Stimulated activated CD8-positive, alpha-beta memory T cell treated with anti-CD3 and anti-CD28 coated beads, Interleukin-15, amount 100 ng/mL, for 1 hour (primary cell): ENCODE measurements around the gene FAM210A.

Experiments used
- DNase-seq: peaks from one replicate; pipeline ENCODE4 v3.0.0-alpha.2; 2020; ENCODE audit warnings: low read depth

FAM210A gene

DNA sequence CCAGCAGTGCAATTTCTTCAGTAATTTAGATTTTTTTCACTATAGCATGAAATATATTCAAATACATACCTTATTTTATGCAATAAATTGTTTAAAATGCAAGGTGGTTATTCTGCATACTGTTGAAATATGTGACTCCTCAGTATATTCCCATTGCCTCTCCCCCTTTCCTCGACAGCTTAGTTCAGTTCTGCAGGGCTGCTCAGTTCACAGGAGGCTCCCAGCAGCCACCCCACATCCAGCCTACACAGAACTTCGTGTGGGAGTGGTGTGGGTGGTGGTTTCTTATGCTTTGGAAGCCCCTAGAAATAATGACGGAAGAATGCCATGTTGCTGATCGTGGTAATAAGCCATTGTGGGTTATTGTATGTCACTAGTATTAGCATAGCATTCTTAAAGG is 79.7 kb downstream of the FAM210A start:
- DNase-seq: no peak

DNA sequence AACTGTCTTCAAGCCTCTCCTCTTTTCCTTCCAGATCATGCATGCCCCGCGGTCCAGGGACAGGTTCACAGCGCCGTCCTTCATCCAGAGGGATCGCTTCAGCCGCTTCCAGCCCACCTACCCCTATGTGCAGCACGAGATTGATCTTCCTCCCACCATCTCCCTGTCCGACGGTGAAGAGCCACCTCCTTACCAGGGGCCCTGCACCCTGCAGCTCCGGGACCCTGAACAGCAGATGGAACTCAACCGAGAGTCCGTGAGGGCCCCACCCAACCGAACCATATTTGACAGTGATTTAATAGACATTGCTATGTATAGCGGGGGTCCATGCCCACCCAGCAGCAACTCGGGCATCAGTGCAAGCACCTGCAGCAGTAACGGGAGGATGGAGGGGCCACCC is 81.3 kb downstream of the FAM210A start:
- DNase-seq: no peak

DNA sequence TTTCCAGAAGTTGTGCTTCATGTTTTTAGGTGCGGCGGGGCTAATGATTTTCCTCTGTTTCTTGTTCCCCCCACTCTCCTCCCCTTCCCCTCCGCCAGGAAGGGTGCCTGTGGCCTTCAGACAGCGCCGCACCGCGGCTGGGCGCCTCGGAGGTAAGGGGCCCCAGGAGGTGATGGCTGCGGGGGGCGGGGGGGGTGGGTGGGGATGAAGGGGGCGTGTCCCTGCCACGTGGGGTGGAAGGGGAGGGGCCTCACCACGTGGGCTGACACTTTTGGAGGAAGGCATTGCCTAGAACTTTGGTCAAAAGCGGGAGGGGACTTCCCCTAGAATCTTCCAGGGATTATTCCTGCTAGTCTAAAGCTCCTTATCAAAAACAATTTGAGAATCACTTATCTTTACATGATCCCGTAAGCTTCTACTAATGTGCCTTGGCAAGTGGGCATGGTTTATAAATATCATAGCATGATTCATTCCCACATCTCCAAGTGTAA is 83.1 kb downstream of the FAM210A start:
- DNase-seq: no peak

DNA sequence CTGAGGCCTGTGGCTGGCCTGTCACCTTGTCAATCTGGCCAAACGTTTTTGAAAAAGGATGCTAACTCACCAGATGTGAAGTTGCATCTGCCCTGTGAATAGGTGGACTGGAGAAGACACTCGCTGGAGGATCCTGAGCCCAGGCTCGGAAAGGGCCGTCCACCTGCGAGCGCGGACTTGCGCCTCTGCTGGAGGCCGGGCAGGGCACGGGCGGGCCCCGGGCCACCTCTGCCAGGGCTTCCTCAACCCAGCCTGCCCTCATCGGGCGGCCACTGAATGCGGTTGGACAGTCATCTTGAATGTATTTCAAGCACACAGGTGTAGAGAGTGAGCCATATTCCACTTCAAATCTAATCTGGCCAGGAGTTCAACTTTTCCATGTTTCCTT is 83.9 kb downstream of the FAM210A start:
- no peak for DNase-seq

DNA sequence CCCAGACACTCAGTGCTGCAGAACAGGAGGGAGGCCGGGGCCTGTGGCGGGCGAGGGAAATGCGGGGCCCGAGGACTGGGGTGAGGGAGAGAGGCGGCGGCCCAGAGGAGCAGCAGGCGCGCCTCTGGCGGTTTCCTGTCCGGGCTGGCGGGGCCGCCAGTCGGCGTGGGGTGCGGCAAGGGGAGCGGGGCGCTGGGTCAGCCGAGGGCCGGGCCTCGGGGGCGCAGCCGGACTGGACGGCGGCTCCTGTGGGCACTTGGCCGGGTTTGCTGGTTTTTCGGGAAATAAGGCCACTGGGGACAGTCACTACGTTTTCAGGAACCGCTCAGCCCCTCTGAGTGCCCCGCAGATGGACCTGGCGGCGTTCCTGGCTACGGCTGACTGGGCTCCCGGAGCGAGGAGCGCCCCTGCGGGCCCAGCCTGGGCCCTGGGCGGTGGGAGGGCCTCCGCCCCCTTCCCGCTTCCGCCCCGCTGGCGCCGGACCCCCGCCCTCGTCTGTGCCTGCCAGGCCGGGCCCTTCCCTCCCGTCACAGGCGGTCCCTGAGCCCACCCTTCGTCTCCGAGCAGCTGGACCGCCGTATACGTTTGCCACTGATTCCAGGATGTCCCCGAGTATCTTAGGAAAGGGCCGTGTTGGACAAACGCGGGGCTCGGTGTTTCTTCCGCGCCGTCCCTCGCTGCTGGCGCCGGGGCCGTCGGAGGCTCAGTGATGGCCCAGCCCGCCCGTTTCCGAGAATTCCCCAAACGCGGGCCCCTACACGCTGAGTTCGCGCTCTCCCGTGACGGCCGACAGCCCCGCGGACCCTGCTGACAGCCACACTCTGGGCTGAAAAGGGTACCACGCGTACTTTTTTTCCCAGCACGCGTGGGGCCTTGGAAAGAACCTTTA is 84.6 kb downstream of the FAM210A start:
- DNase-seq: no peak

DNA sequence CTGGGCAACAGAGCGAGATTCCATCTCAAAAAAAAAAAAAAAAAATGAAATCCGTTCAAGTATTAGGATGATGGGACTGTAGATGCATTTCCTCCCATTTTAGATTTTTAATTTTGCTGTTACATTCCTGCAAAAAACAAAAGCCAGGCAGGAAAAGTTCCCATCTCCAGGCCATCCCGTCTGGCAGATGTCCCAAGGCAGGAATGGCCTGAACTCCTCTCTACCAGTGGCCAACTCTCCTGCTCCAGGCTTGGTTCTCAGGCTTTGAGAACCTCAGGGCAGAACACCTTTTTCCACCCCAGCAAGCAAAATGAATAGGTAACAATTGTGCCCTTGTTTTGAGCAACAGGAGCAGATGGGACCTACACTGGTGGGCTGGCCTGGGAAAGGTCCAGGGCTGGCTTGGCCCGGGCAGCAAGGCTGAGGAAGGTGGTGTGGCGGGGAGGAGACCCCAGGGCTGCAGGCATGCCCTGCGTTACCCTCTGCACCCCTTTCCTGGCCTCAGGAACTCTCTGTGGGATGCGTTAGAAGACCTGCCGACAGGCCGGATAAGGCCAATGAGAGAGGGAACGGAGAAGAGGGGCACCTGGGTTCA is 86.0 kb downstream of the FAM210A start:
- no peak for DNase-seq

DNA sequence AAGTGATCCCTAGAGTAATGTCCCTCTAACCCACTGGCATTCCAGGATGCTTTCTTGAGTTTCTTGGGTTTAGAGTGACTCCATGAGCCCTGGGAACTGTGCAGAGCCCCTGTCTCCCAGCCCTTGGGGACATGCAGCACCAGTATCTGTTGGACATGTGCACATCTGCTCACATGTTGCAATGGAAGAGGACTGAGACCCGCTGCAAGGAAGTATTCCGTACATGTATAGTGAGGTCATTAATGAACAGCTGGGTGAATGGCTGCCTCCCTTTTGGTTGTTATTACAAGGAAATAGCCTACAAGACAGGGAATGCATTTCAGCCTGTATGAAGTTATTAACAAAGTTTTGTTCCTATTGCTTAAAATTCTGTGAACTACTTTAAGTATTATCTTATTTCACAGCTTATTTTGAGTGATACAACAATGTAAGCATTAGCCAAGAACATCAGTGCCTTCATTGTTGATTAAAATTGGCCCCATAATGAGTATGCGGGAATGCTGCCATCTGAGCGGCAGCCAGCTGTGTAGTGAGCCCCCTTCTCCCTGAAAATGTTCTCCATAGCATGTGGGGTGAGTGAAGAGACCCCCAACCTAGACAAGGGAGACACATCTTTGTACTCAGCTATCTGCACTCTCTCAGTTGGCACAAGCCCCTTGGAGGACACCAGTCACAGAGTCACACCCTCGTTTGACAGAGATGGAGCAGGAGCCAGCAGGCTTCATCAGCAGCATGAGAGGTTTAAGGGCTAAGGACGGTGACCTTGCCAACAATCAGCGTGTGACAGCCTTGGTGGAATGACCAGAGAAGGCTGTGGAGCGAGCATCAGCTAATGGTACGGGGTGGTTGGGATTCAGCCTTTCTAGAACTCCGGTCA is 87.4 kb downstream of the FAM210A start:
- DNase-seq: no peak

DNA sequence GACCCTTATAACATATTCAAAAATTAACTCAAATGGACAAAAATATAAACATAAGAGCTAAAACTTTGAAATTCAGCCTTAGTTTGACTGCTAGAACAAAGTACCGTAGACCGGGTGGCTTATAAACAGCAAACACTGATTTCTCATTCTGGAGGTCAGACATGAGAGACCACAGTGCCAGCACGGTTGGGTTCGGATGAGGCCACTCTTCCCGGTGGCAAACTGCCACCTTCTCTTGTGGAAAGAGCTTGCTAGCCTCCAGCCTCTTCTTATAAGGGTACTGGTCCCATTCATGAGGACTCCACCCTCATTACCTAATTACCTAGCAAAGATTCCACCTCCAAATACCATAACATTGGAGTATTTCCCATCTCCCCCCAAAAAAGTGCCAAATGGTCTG is 91.3 kb downstream of the FAM210A start:
- no peak for DNase-seq

DNA sequence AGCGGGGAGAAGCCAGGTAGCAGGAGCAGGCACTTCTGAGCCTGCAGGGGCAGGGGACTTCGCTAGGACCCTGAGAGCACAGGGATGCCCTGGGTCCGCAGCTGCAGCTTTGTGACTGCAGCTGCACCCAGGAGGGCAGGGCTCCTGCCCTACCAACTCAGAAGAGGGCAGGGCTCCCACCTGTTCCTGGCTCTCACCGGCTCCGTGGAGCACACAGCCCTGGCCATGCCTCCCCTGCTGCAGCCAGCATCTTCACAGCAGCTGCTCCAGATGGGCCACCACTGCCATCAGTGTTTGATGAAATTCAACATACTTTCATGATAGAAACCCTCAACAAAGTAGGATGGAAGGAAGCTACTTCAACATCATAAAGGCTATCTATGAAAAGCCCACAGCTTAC is 92.7 kb downstream of the FAM210A start:
- DNase-seq: no peak

DNA sequence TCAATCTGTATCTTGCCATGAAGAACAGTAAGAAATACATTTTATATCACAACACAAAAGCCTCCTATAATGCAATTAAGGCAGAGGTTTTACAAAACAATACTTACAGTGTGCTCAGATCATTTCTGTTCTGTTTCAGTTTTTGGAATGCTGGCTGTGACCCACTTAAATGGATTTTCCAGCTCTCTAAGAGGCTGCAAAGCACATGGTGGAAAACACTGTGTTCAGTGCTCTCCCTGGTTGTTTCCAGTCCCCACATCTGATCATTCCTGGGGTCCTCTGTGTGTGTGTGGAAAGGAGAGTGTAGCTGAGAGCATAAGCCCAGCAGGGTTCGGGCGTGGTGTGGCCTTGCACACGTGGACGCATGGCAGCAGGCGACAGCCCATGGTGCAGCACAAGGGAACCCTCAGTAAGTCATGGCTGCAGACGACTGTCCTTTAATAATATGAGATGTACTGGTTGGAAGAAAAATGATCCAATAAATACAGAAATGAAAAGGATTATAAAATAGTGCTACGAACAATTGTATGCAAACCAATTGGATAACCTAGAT is 95.6 kb downstream of the FAM210A start:
- no peak for DNase-seq

DNA sequence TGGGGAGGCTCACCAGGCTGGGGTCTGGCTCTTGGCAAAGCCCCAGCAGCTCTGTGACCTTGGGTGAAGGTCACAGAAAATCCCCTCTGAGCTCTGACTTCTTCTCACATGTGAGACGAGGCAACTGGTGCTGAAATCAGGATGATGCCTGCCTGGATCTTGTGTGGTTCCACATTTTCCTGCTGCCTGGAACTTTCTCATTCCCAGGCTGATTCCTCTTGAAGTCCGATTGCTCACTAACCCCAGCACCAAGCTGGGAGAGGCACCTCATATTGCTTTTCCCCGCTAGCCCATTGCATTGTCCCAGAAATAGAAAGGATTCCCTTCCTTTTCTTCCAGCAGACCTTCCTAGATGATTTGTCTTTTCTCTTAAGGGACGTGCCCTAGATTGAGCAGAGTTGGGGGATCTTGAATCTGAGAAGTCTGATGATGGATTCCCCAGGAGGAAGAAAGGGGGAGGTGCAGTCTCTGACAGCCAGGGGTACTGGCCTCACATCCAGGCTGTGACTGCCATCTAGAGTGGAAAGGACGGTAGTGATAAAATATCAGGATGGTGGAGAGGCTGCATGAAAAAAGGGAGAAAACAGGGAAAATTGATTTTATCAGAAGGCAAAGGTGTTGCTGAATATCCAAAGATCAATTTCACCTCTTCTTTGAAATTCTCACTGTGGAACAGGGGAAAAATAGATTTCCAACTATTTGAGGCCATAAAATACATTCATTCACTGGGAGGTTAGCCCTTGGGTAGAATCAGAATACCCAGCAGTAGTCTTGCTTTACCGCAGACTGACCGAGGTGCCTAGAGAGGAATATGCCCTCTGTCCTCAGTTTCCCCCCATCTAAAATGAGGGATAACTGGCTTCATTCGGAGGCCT is 96.3 kb downstream of the FAM210A start:
- DNase-seq: no peak

DNA sequence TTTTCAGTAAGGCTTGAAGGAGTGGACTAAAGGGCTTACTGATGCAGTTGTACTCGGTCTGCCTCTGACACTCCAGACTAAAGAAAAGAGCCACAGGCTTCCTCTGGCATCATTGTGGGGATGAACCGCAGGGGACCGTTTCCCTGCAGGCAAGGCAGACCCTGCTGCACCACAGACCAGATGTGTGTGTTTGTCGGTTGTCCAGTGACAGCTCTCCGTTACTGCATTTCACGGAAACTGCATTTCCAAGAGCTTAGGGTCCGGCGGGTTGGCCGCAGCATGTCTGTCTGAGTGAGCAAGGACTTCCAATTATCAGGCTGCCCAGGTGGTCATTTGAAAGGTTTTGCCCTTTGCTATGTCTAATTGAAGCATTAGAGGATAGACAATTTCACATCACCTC is 98.1 kb downstream of the FAM210A start:
- DNase-seq: no peak

DNA sequence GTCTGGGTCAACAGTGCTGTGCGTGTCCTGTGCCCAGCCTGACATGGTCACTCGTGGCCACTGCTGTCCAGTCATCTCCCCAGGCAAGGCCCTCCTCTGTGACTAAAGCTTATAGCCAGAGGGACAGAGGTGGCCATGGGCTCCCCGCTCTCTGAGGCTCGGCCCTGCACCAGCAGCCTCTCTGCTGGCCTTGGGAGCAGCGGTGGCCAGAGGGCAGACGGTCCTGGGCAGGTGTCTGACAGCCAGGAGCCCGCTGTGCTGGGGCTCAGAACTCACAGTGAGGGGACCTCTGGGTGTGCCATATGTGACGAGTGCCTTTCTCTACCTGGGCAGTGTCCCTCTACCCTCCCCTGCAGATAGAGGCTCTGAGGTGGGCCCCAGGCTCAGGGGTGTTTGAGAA is 98.7 kb downstream of the FAM210A start:
- no peak for DNase-seq

DNA sequence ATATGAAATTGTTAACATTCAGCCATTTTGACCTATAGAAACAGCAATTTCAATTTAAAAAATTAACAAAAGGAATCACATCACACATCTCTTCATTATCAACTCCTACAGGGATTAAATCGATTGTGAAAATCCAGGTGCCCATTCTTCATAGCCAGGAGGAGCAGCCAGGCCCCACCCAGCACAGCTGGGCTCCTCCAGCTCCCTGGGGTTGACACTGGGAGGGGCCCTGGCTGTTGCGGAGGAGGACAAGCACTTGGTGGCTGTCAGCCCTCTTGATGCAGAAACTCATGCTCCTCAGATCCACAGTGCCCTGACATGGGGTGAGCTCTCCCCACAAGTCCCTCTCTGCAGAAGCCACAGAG is 99.8 kb downstream of the FAM210A start:
- DNase-seq: no peak

DNA sequence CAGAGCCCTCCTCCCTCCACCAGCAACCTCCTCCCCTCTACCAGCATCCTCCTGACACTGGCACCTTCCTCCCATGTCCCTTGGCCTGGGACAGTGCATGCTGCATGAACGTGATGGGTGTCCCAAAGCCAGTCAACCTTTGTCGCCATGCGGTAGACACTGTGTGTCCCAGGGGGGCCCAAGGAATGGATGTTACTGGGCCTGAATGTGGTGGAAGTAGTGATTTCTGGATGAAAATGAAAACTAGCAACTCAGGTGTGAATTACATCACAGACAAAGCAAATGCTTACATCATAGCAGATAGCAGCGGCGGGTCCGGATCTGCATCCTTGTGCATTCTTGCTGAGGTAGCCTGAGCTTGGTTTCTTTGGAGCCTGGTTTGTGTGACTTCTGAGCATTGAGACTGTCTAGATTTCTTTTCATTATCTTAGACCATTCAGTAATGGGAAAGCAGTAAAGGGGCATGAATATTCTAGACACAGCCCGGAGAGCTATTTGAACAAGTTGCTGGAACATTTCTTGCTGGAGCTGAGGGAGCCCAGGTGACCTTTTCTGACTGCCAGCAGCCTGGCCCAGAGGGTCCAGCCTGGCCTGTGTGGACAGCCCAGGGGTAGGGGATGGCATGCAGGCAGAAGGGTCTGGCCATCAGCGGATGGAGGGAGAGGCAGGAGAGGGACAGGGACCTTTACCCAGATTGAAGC is 100.4 kb downstream of the FAM210A start:
- DNase-seq: no peak

DNA sequence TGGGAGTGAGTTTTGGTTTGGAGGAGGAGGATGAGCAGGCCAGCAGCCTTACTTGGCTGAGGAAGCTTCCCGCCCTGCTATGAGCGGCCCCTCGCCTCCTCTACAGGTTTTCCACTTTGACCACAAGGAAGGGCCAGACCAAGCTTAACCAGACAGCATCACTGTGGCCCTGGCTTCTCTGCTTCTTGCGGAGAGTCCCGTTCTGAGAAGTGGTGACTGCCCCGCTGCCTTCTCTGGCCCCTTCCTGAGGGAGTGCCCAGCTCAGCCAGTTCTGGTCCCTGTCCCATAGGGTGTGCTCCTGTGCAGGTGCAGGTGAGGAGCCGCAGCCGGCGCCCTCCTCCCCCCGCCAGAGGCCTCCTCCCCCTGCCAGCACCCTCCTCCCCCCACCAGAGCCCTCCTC is 101.0 kb downstream of the FAM210A start:
- DNase-seq: no peak

DNA sequence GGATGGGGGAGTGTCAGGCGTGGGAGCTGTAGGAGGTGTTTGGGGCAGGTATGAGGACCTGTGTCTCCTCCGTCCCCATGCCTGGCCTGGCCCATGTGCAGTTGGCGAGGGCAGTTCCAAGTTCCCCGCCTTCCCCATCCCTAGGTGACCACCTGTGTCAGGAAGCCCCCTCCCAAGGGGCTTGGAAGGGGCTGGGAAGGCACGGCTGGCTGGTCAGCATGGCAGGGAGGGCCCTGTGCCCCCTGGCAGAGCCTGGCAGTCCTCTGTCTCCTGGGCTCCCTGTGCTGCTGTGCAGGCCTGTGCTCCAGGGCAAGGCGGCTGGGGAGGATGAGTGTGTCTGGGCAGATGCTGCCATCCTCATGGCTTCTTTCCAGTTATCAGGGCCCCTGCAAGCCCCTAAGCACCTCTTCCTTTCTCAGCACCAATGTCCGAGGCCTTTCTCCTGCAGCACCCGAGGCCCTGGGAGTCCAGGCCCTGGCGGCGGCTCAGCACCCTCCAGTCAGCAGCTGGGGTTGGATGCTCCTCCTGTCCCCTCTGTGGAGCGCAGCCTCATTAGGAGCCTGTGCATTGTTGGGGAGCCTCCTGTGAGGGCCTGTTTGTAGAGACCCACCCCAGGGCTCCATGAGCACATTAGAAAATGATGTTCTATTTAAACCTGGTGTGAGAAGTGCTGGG is 101.7 kb downstream of the FAM210A start:
- no peak for DNase-seq

DNA sequence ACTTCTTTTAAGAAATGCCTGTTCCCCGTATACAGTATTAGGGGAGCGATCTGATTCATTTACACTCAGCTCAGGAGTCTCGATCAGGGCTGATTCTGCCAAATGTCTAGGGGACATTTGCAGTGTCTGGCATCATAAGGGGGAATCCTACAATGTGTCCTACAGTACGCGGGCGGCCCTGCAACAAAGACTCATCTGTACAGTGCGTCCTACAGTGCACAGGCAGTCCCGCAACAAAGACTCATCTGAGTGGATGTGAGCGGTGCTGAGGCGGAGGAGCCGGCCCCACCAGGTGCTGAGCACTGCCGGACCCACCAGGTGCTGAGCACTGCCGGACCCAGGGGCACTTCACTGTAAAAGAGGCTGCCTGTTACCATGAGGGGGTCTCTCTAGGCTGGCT is 102.5 kb downstream of the FAM210A start:
- DNase-seq: no peak

DNA sequence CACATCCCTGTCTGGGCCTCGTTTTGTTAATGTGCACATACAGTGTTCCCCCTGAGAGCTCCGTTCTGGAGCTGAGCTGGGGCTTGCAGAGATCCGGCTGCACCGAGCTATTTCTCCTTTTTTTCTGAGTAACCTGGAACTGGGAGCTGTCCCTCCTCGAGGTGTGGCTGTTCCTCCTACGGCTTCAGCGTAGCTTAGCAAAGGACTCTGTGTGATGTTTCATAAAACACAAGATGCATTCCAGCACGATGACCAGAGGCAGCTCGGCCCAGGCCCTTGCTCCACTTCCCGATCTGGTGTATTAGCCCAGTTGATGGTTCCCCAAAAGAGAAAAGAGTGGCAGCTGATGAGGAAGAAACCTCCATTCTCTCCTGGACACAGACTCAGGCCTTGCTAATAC is 103.0 kb downstream of the FAM210A start:
- no peak for DNase-seq

DNA sequence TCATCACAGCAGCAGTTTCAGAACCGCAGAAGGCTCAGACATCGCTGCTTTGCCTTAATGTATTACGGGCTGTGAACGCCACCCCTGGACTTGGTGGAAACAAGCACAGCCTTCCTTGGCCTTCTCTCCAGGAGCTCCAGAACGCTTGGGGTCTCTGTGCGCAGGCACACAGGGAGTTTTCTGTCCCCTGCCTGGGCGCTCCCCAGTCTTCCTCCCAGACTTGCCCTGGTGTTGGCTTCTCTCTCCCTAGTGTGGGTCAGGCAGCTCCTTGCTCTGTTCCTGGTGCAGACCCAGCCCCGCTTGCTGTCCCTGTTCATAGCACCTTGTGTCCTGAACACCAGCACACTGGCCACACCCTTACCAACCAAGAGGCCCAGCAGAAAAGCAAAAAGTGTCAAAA is 103.6 kb downstream of the FAM210A start:
- no peak for DNase-seq
